ENCODE data around the gene DMBT1.

The DMBT1 gene

GRCh38 chr10:122657729-122658128 lies 97.2 kb downstream of the DMBT1 start:
- POLR2A ChIA-PET = no interaction called here
- no peak for TF ChIP-seq CTCF (IDR thresholded peaks at IDR 0.05; ENCODE audit: control extremely low read depth, extremely low read depth, low read depth, missing control alignments)
- CTCF ChIA-PET = interaction anchor here (1.0 to 3.8 kb wide), 3 partner anchors 8 to 18 kb away, joined by 3 to 22 read pairs (median 3); no protein-coding TSS in a partner anchor
- no peak for DNase-seq (ENCODE audit: extremely low spot score)

DNA sequence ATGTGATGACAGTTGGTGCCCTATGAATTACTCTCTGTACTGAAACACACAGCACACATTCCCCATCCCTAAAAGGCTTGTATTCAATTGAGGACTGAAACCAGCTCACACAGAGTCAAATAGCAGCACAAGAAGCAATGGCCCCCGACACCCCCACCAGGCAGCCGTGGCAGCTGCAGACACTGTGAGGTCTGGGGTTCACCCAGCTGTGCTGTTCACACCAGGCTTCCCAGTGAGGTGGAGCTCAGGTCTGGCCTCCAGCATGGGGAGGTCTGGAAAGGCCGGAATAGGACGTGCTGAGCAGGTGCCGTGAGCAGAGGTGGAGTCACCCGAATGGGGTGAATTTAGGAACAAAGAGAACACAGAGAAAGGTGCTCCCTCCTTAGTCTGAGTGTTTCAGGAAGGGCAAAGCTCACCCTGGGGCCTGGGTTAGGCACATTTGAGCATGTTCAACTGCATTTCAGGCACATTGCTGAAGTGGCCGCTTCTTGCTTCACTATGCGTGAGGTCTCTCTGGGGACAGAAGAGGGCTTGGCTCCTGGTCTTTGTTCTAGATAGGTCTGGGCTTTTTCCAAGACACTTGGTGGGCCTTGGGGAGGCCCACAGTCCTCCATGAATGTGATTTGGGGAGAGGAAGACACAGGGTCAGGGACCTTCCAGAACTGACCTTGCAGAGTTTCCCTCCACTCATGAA lies 97.9 kb downstream of the DMBT1 start:
- no peak for DNase-seq (ENCODE audit: extremely low spot score)
- ChIA-PET POLR2A (no interaction called here), CTCF (interaction anchor here (1.4 to 3.8 kb wide), 2 partner anchors 9 to 15 kb away, joined by 3 to 22 read pairs; no protein-coding TSS in a partner anchor)
- TF ChIP-seq CTCF (IDR thresholded peaks at IDR 0.05; ENCODE audit: control extremely low read depth, extremely low read depth, low read depth, missing control alignments) = no peak

DNA sequence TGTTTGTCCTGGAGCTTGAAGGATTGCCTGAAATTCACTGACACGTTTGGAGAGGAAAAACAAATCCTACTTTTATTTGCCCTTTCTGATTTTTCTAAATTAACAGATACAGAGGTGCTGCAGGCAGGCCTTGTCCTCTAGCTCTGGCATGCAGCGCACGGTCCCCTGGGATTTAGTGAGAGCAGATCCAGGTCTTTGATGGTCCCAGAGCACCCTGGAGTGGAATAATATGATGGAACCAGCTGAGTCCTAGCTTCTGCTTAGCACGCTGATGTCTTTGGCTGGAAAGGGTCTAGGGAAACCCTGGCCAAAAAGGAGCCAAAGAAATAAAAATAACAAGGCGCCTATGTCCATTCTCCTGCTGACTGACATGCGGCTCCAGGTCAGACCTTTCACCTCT lies 98.6 kb downstream of the DMBT1 start:
- CTCF ChIA-PET = interaction anchor here (3.8 kb wide), 1 partner anchor 10 kb away, joined by 22 read pairs; no protein-coding TSS in a partner anchor
- no peak for DNase-seq (ENCODE audit: extremely low spot score)
- POLR2A ChIA-PET = no interaction called here
- TF ChIP-seq CTCF (IDR thresholded peaks at IDR 0.05; ENCODE audit: control extremely low read depth, extremely low read depth, low read depth, missing control alignments) = no peak

GRCh38 chr10:122659651-122660050 lies 99.1 kb downstream of the DMBT1 start:
- POLR2A ChIA-PET = no interaction called here
- no peak for DNase-seq (ENCODE audit: extremely low spot score)
- CTCF ChIA-PET = interaction anchor here (3.8 kb wide), 1 partner anchor 10 kb away, joined by 22 read pairs; no protein-coding TSS in a partner anchor
- no peak for TF ChIP-seq CTCF (IDR thresholded peaks at IDR 0.05; ENCODE audit: control extremely low read depth, extremely low read depth, low read depth, missing control alignments)

- CTCF ChIA-PET = interaction anchor here (3.8 kb wide), 1 partner anchor 11 kb away, joined by 22 read pairs; no protein-coding TSS in a partner anchor
- POLR2A ChIA-PET = no interaction called here
- no peak for TF ChIP-seq CTCF (IDR thresholded peaks at IDR 0.05; ENCODE audit: control extremely low read depth, extremely low read depth, low read depth, missing control alignments)
- DNase-seq (ENCODE audit: extremely low spot score) = no peak
Observed at GRCh38 chr10:122660696-122661095, 100.1 kb downstream of the DMBT1 start.

DNA sequence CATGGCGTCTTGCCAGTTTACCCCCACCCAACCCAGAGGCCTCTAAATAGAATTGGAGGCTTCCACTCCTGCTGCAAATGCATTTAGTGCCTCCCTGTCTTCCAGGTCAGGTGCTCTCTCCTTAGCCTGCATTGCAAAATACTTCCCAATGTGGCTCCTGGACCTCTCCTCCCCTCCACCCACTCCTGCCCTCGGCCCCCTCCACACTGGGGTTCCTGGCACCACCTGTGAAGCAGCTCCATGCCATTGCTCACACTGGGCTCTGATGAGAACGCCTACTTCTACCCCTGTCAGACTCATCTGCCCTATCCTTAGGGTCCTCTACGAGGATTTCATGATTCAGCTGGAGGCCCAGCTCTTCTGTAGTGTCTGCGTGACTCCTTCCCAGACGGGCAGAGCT lies 101.7 kb downstream of the DMBT1 start:
- POLR2A ChIA-PET = no interaction called here
- DNase-seq (ENCODE audit: extremely low spot score) = no peak
- CTCF ChIA-PET = interaction anchor here (1.3 to 3.5 kb wide), 2 partner anchors 13 kb away, joined by 3 to 14 read pairs; no protein-coding TSS in a partner anchor

More for the DNA sequence above, 101.7 kb downstream of the DMBT1 start:
- TF ChIP-seq CTCF (IDR thresholded peaks at IDR 0.05; ENCODE audit: control extremely low read depth, extremely low read depth, low read depth, missing control alignments) = no peak

All from GM10248 (cell line).